HS-27A (cell line): ENCODE data around the gene PROX1.

ENCODE experiments used
- DNase-seq: peaks from one replicate; pipeline ENCODE4 v3.0.0-alpha.2; 2012; ENCODE audit warnings: low read depth, missing footprints

Gene PROX1

GRCh38 chr1:213982289-213982671 is 5.5 kb upstream of the PROX1 start:
- DNase-seq = no peak

DNA sequence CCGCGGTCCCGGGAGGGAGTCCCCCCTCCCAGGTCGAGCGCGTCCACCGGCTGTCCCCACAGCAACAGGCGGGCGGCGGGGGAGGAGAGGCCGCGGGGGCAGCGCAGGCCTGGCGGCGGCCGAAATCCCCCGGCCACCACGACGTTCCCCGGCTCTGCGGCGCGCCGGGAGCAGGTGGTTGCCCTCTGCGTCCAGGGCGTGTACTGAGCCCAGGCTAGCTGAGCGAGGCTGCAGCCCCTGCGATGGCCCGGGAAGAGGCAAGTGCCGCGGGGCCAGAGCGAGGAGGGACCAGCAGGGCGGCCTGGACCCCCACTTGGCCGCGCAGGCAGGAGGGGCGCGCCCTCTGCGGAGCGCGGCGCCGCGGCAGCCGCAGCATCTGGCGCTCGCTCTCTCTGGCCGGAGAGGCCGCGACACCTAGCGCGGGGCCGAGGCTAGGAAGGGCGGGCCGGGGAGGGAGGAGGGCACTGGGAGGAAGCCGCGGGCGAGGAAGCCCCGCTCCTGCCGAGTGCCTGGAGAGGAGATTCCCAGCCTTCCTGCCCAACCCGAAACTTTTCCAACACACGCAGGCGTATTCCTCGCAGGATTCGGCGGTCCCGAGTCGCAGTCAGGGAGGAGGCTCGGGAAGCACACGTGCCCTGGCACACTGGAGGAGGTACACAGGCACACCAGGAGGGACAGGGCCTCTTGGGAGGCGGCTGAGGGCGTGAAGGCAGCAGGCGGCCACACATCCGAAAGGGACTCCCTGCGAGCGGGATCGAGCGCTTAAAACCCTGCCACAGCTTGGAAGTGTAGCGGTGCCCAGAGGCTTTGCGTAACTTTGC is 4.9 kb upstream of the PROX1 start:
- DNase-seq = no peak

- DNase-seq = no peak
Measured at GRCh38 chr1:213983493-213984386, 4.0 kb upstream of the PROX1 start.

- DNase-seq = no peak
Measured at GRCh38 chr1:213984387-213985208, 3.2 kb upstream of the PROX1 start.

DNA sequence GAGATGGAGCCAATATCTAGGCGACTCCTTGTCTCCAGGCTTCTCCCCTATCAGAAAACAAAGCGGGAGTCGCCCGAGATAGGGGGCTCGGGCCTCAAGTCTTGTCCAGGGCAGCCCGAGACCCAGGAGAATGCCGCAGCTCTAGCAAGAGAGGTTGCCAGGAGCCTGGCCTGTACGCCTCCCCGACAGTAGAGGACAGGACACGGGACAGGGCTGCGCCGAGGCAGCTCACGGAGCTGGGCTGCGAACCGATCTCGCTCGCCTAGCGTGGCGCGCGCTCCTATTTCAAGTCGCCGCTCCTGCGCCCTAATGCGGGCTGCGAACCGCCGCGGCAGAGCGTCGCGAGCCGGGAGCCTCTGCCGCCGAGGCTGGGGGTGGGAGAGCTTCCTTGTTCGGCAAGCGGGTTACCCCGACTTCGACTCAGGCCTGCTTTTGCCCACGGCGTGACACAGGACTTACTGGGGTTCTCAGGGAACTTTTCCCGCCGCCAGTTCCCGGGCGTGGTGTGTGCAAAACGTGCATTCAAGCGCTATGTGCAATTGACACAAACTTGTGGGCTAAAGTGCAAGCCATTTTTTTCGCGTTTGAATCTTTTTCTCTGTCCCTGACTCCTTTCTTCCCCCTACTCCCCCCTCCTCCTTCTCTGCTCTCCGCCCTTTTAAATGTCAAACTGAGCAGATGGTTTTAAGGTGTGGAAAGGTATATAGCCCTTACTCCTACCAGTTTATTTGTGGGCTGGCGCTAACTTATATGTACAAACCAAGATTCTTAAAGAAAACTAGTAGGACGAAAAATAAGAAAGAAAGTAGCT is 2.4 kb upstream of the PROX1 start:
- DNase-seq = no peak

DNA sequence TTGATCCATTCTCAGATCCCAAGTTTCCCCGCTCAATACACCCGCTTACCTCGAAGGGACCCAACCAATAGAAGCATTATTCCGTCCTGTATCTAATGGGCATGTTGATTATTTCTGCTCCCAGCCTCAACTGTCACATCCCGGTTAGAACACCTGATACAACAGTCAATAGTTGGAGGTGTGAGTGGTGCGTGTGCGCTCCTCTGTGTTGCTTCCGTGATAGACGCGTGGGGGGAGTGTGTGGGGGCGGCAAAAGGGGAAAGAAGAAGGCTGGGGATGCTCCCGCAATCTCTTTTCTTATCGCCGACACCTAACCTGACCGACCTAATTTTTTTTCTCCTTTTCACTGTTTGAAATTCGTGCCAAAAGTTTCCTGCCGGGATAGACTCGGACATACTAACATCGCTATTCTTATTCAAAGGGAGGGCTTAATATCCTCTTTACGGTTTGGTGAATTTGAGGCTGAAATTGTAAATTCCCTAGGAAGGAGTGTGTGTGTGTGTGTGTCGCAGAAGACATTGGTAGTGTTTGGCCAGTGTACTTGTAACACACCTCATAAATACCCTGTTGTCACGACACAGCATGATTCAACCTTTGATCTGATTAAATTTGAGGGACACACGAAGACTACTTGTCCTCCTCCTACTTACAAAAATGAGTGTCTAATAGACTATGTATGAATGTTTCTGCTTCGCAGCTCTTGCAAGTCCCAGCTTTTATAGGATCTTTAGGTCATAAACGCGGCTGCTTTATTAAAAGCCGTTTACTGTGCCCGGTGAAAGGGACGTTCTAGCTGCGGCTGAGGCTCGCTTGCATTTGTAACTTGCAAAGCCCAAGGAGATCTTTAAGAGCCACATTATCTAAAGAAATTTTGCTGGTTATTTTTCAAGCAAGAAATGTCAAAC is 1.5 kb upstream of the PROX1 start:
- no peak for DNase-seq

DNA sequence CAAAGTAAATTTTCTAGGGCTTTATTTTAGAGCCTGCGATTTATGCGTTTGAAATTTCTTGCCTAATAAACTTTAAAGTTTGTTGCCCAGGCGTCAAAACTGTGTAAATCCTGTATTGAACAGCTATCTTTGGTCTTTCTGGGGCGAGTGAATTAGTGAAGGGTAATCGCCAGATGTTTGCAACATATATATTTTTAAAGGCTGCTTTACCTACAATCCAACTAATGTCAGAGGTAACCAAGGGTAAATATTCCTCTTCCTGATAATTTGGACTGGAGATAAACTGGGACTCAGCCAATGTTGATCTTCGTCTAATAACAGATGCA is 885 bp upstream of the PROX1 start:
- no peak for DNase-seq

DNA sequence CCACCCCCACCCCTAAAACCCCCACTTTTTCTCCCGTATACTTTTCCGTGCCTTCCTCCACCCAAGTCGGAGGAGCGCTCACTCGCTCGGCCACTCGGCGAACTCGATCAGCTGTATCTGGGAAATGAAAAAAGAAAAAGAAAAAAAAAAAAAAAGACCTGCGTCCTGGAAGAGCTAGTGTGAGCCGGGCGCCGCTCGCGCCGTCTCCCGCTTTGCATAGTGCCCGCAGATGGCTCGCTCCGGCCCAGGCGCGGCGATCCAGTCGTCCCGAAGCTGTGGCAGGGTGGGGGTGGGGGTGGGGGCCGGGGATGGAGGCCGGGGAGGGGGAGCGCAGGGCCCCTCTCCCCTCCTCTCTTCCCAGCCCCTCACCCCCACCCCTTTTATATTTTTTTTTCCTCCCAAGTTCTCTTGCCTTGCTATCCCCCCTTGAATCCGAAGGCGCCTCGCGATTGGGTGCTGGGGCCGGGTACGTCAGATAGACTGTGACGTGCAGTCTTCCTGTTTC is 299 bp upstream of the PROX1 start:
- DNase-seq = no peak

GRCh38 chr1:213988507-213989001 is 781 bp downstream of the PROX1 start:
- no peak for DNase-seq

- no peak for DNase-seq
Measured at GRCh38 chr1:213989002-213989855, 1.5 kb downstream of the PROX1 start.

- no peak for DNase-seq
Measured at GRCh38 chr1:213993929-213994328, 6.2 kb downstream of the PROX1 start.

GRCh38 chr1:213994888-213995287 is 7.1 kb downstream of the PROX1 start:
- DNase-seq = no peak

GRCh38 chr1:213995603-213996002 is 7.8 kb downstream of the PROX1 start:
- DNase-seq = no peak

DNA sequence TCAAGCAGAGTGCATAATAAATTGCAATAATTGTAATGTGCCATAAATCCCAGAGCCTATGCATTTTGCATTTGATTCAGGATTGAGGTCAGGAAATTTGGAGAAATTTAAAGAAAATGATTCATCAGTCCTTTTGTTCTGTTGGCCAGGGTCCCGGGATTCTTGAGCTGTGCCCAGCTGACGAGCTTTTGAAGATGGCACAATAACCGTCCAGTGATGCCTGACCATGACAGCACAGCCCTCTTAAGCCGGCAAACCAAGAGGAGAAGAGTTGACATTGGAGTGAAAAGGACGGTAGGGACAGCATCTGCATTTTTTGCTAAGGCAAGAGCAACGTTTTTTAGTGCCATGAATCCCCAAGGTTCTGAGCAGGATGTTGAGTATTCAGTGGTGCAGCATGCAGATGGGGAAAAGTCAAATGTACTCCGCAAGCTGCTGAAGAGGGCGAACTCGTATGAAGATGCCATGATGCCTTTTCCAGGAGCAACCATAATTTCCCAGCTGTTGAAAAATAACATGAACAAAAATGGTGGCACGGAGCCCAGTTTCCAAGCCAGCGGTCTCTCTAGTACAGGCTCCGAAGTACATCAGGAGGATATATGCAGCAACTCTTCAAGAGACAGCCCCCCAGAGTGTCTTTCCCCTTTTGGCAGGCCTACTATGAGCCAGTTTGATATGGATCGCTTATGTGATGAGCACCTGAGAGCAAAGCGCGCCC is 8.7 kb downstream of the PROX1 start:
- DNase-seq = no peak

DNA sequence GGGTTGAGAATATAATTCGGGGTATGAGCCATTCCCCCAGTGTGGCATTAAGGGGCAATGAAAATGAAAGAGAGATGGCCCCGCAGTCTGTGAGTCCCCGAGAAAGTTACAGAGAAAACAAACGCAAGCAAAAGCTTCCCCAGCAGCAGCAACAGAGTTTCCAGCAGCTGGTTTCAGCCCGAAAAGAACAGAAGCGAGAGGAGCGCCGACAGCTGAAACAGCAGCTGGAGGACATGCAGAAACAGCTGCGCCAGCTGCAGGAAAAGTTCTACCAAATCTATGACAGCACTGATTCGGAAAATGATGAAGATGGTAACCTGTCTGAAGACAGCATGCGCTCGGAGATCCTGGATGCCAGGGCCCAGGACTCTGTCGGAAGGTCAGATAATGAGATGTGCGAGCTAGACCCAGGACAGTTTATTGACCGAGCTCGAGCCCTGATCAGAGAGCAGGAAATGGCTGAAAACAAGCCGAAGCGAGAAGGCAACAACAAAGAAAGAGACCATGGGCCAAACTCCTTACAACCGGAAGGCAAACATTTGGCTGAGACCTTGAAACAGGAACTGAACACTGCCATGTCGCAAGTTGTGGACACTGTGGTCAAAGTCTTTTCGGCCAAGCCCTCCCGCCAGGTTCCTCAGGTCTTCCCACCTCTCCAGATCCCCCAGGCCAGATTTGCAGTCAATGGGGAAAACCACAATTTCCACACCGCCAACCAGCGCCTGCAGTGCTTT is 9.4 kb downstream of the PROX1 start:
- no peak for DNase-seq

- no peak for DNase-seq
Measured at GRCh38 chr1:213997772-213998107, 10.0 kb downstream of the PROX1 start.

DNA sequence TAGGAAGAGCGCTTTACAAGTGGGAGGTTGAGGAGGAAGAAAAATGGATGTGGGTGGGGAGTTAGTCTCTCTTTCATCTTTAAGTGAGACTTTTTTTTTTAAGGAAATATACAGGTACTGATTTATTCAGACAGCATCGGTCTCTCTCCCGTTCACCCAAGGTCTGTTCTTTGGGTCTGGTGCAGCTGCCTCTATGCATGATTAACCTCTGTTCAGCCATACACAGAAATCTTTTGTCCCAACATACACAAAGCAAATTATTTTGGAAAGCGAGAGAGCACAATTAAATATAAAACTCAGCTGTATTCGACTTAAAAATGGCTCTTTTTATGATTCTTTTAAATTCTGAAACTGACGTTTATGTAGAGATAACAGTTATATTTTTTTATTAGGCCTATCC is 11.0 kb downstream of the PROX1 start:
- DNase-seq = no peak

- DNase-seq = no peak
Measured at GRCh38 chr1:213999732-214000131, 12.0 kb downstream of the PROX1 start.
